OCI-LY7 (cell line): Measurements from ENCODE around the gene MTX3. TPM values are rescaled to one million over a fixed set of nuclear protein-coding genes. Genes with fewer than 3 reads are reported as not detected.

ENCODE experiments used
- BruUV-seq: library from RNA; stranded (reverse); fragments of 400-500 nt; replicated peaks from 2 replicates; lab custom pipeline; 2021; lab: Mats Ljungman, UMichigan
- CTCF ChIA-PET: fragments of 300-600 bp; sonication (Branson Sonifier 250); formaldehyde crosslinking; loops from one replicate; lab custom pipeline; 2022; ENCODE audit warnings: antibody characterized with exemption; ENCODE audit not compliant: unreplicated experiment; lab: Charles Lee
- POLR2A ChIA-PET: fragments of 300-600 bp; sonication (Branson Sonifier 250); formaldehyde crosslinking; loops from one replicate; lab custom pipeline; 2022; ENCODE audit warnings: antibody characterized with exemption; lab: Charles Lee
- DNase-seq: peaks from one replicate; pipeline ENCODE4 v3.0.0-alpha.2; 2015; ENCODE audit warnings: low spot score
- H2AFZ ChIP-seq: fragments of 200-600 bp; sonication (generic), shearing (Covaris generic); 2 replicates; pipeline ENCODE4 v1.6.1; 2014; ENCODE audit warnings: mild to moderate bottlenecking, antibody characterized with exemption, low read length, moderate library complexity
- H3K27ac ChIP-seq: fragments of 200-600 bp; sonication (generic); 2 replicates; pipeline ENCODE4 v1.5.1; 2014; ENCODE audit warnings: mixed run types, low read depth, mild to moderate bottlenecking, moderate library complexity, low read length, inconsistent platforms; ENCODE audit not compliant: poor library complexity, severe bottlenecking
- H3K36me3 ChIP-seq: fragments of 200-600 bp; sonication (generic); 2 replicates; pipeline ENCODE4 v1.6.1; 2014; ENCODE audit warnings: mild to moderate bottlenecking, antibody characterized with exemption, low read length, moderate library complexity, mixed read lengths; ENCODE audit not compliant: insufficient read depth
- H3K4me1 ChIP-seq: fragments of 200-600 bp; sonication (generic); 2 replicates; pipeline ENCODE4 v1.5.1; 2014; ENCODE audit warnings: mild to moderate bottlenecking, low read length; ENCODE audit not compliant: insufficient read depth, poor library complexity, severe bottlenecking
- H3K4me2 ChIP-seq: fragments of 200-600 bp; sonication (generic); 2 replicates; pipeline ENCODE4 v1.6.1; 2014; ENCODE audit warnings: mild to moderate bottlenecking, low read length
- H3K4me3 ChIP-seq: fragments of 200-600 bp; sonication (generic); 2 replicates; pipeline ENCODE4 v1.5.1; 2014; ENCODE audit warnings: mild to moderate bottlenecking, low read depth, low read length; ENCODE audit not compliant: poor library complexity, severe bottlenecking
- H3K79me2 ChIP-seq: fragments of 200-600 bp; sonication (generic); 2 replicates; pipeline ENCODE4 v1.6.1; 2016; ENCODE audit warnings: low read depth, mild to moderate bottlenecking, low read length, moderate library complexity, mixed read lengths; ENCODE audit not compliant: insufficient read depth
- H3K9me2 ChIP-seq: fragments of 200-600 bp; sonication (generic); 2 replicates; pipeline ENCODE4 v1.6.1; 2016; ENCODE audit warnings: mild to moderate bottlenecking, low read length, mixed read lengths; ENCODE audit not compliant: insufficient read depth
- H3K9me3 ChIP-seq: fragments of 200-600 bp; sonication (generic); 2 replicates; pipeline ENCODE4 v1.6.1; 2014; ENCODE audit warnings: mild to moderate bottlenecking, mixed run types, low read length, mixed read lengths
- H4K20me1 ChIP-seq: fragments of 200-600 bp; sonication (generic); 2 replicates; pipeline ENCODE4 v1.6.1; 2014; ENCODE audit warnings: mild to moderate bottlenecking, antibody characterized with exemption, low read length, moderate library complexity, mixed read lengths; ENCODE audit not compliant: insufficient read depth
- EZH2phosphoT487 ChIP-seq: fragments of 200-600 bp; sonication (generic); IDR thresholded peaks from 2 replicates; pipeline ENCODE4 v1.6.1; 2018; ENCODE audit warnings: low read depth, borderline replicate concordance, mild to moderate bottlenecking, mixed run types, antibody characterized with exemption, low read length, moderate library complexity, mixed read lengths
- intact Hi-C: fragments of 100-400 bp; cut with micrococcal nuclease; formaldehyde crosslinking; loops from one replicate; pipeline ENCODE4 v1.10.0; 2022; ENCODE audit not compliant: unreplicated experiment
- total RNA-seq, 2 experiments: library from RNA; depleted of rRNA in 1 of 2; stranded (reverse); fragments of >200 nt in 1 of 2; shearing (Covaris generic) in 1 of 2; gene quantifications; 2 replicates each; pipeline ENCODE4 v1.2.3, GENCODE V29; 2014 to 2022
- TF ChIP-seq, protein P1 (sequence below): fragments of 200-600 bp; sonication (generic); conservative IDR thresholded peaks from 2 replicates; pipeline ENCODE4 v1.5.1; 2014; ENCODE audit warnings: mild to moderate bottlenecking, antibody characterized with exemption, low read length, moderate library complexity, mixed read lengths

MTX3 gene
- total RNA-seq, 2 experiments from 2014 or later, result 26.0 to 53.6 TPM

GRCh38 chr5:80034962-80035821 is 44.1 kb upstream of the MTX3 start, which contains the start of gene THBS4:
TSS of gene THBS4 (plus strand) at chr5:80035348. CDS start at chr5:80035538, 190 bp downstream.
- DNase-seq, result no peak
- no peak within 1 kb of the TSS for H3K27ac ChIP-seq
- H3K9me3 ChIP-seq, result no peaks in the 10 kb centered on the region
- POLR2A ChIA-PET, result interaction anchor here (1.7 kb wide), 1 partner anchor 9 kb away, joined by 3 read pairs; no protein-coding TSS in a partner anchor
- no peaks in the 10 kb centered on the region for H3K36me3 ChIP-seq
- BruUV-seq, result no TSS peak
- TF ChIP-seq EZH2phosphoT487, result no peak
- TF ChIP-seq, protein P1, sequence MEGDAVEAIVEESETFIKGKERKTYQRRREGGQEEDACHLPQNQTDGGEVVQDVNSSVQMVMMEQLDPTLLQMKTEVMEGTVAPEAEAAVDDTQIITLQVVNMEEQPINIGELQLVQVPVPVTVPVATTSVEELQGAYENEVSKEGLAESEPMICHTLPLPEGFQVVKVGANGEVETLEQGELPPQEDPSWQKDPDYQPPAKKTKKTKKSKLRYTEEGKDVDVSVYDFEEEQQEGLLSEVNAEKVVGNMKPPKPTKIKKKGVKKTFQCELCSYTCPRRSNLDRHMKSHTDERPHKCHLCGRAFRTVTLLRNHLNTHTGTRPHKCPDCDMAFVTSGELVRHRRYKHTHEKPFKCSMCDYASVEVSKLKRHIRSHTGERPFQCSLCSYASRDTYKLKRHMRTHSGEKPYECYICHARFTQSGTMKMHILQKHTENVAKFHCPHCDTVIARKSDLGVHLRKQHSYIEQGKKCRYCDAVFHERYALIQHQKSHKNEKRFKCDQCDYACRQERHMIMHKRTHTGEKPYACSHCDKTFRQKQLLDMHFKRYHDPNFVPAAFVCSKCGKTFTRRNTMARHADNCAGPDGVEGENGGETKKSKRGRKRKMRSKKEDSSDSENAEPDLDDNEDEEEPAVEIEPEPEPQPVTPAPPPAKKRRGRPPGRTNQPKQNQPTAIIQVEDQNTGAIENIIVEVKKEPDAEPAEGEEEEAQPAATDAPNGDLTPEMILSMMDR, result no peak
- H2AFZ ChIP-seq, result no peak within 1 kb of the TSS
- H4K20me1 ChIP-seq, result no peaks in the 10 kb centered on the region
- H3K4me3 ChIP-seq, result no peak within 1 kb of the TSS
- no peaks in the 10 kb centered on the region for H3K4me1 ChIP-seq
- intact Hi-C loops, result no loop called here
- H3K4me2 ChIP-seq, result no peak within 1 kb of the TSS
- 0 out of 2 replicates have a peak, but pooled peaks cover 3% of the 10 kb centered on the region for H3K9me2 ChIP-seq
- CTCF ChIA-PET, result no interaction called here
- no peaks in the 10 kb centered on the region for H3K79me2 ChIP-seq

GRCh38 chr5:80034559-80034958 is 43.5 kb upstream of the MTX3 start:
- no peaks in the 10 kb centered on the region for H3K9me3 ChIP-seq
- no peaks in the 10 kb centered on the region for H3K79me2 ChIP-seq
- intact Hi-C loops, result no loop called here
- TF ChIP-seq EZH2phosphoT487, result no peak
- TF ChIP-seq, protein P1, result no peak
- ChIA-PET CTCF (no interaction called here), POLR2A (no interaction called here)
- H3K27ac ChIP-seq, result no peak overlapping the region
- H3K4me2 ChIP-seq, result no peak overlapping the region
- H3K4me3 ChIP-seq, result no peak overlapping the region
- no peaks in the 10 kb centered on the region for H3K4me1 ChIP-seq
- no peak for DNase-seq
- BruUV-seq, result no TSS peak
- H4K20me1 ChIP-seq, result no peaks in the 10 kb centered on the region
- no peak overlapping the region for H2AFZ ChIP-seq
- no peaks in the 10 kb centered on the region for H3K36me3 ChIP-seq
- 0 out of 2 replicates have a peak, but pooled peaks cover 3% of the 10 kb centered on the region for H3K9me2 ChIP-seq

DNA sequence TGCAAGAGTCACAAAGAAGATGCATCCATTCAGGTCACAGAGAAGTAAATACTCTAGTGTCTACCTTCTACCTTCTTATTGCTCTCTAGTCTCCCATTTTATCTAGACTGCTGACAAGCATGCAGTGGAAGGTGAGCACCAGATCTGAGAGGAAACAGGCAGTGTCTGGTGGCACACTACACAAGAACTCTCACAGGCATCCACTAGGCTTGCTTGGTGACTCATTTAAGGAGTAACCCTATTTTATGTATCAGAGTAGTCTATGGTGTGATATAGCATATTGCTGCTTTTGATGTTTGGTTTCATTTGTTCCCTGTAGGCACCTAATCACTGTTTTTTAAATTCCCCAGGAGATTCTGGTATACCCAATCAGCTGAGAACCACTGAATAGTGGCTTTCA is 42.5 kb upstream of the MTX3 start:
- no peak overlapping the region for H2AFZ ChIP-seq
- intact Hi-C loops, result no loop called here
- TF ChIP-seq, protein P1, result no peak
- TF ChIP-seq EZH2phosphoT487, result no peak
- no peaks in the 10 kb centered on the region for H4K20me1 ChIP-seq
- no peaks in the 10 kb centered on the region for H3K4me1 ChIP-seq
- no peaks in the 10 kb centered on the region for H3K36me3 ChIP-seq
- H3K79me2 ChIP-seq, result no peaks in the 10 kb centered on the region
- no peak overlapping the region for H3K4me3 ChIP-seq
- no peak overlapping the region for H3K27ac ChIP-seq
- ChIA-PET POLR2A (interaction anchor here (1.2 to 1.3 kb wide), 2 partner anchors 11 to 13 kb away, joined by 3 to 6 read pairs; no protein-coding TSS in a partner anchor), CTCF (no interaction called here)
- H3K9me2 ChIP-seq, result 0 out of 2 replicates have a peak, but pooled peaks cover 3% of the 10 kb centered on the region
- no TSS peak for BruUV-seq
- no peak overlapping the region for H3K4me2 ChIP-seq
- H3K9me3 ChIP-seq, result no peaks in the 10 kb centered on the region
- no peak for DNase-seq
